Activated CD8-positive, alpha-beta memory T cell treated with anti-CD3 and anti-CD28 coated beads for 36 hours (primary cell): ENCODE measurements around the gene KCNN3. TPM values are rescaled to one million over a fixed set of nuclear protein-coding genes. Genes with fewer than 3 reads are reported as not detected.
"Not testable (repeated sequence)": the region's sequence is repeated elsewhere in the genome, so short reads cannot be mapped to it uniquely, and the experiment has no call there.

Experiments
- CTCF ChIA-PET: fragments of 350-600 bp; sonication (Branson Sonifier 250); formaldehyde crosslinking; loops from one replicate; lab custom pipeline; 2021; ENCODE audit warnings: antibody characterized with exemption; lab: Charles Lee
- POLR2A ChIA-PET: fragments of 350-600 bp; sonication (Branson Sonifier 250); formaldehyde crosslinking; loops from one replicate; lab custom pipeline; 2021; ENCODE audit warnings: antibody characterized with exemption; lab: Charles Lee
- total RNA-seq, 2 experiments: library from RNA; stranded (reverse); gene quantifications; one replicate each; pipeline ENCODE4 v1.2.3, GENCODE V29; 2021

The KCNN3 gene
- under 1 TPM; 0.10 to 0.30 TPM for total RNA-seq

DNA sequence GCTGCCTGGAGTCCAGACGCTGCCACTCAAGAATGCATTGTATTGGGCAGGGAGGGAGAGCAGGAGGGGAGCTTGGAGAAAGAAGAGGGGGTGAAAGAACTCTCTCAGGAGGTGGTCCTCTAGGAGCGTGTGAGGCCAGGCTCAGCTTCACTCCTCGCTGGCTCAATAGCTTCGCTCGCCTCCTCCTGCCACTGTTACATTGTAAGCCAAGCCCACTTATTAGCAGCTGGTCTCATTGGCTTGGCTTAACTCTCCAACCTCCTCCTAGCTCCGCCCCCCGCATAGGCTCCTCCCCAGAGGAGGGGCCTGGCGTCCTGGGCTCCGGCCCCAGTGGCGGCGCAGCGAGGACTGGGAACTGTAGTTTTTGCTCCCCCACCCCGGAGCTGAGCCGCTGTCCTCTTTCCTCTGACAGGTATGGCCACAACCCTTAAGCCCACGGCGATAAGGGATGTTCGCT, at the start of gene KCNN3:
TSS of gene KCNN3 (minus strand) at position 167 of the 457 bp plus-strand sequence. CDS start 317 bp downstream, outside the sequence.
- ChIA-PET CTCF (interaction anchor here (1.0 kb wide), 1 partner anchor 9 kb away, joined by 4 read pairs; no protein-coding TSS in a partner anchor), POLR2A (no interaction called here)

DNA sequence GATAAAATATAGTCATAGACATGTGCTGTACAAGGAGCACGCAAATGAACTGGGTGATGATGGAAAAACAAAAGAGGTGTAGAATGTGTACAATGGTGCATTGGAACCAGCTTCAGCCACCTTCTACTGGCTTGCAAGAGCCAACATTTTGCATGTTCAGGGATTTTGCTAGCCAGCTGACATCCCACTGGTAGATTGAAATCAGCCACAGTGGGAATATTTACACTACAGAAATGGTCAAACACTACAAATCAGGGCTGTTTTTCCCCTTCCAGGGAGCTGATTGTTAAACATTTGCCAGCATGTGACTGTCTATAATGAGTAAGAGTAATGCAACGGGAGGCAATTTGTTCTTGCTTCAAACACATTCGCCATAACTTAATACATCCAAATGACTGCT, 43.2 kb upstream of the KCNN3 start:
- POLR2A ChIA-PET = interaction anchor here (0.6 kb wide), 1 partner anchor 94 kb away, joined by 5 read pairs; no protein-coding TSS in a partner anchor
- CTCF ChIA-PET = no interaction called here

DNA sequence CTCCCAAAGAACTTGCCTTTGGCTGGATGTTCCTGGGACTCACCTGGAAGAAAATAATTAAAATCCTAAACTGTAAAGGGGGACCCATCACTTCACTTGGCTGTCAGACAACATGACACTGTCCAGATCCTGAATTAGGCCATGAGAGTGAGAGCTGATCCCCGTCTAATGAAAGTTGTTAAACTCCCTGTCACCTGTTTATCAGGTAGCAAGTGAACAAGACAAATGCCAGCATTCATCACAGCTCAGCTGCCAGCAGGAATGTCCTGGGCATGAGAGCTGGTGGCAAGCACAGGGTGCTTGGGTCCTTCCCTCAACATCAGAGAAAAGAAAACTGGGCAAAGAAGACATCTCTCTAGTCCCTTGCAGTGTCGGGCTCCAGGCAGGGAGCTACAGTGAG, 42.7 kb upstream of the KCNN3 start:
- CTCF ChIA-PET = interaction anchor here (0.6 to 1.1 kb wide), 2 partner anchors 13 to 34 kb away, joined by 3 to 4 read pairs; no protein-coding TSS in a partner anchor
- POLR2A ChIA-PET = no interaction called here

DNA sequence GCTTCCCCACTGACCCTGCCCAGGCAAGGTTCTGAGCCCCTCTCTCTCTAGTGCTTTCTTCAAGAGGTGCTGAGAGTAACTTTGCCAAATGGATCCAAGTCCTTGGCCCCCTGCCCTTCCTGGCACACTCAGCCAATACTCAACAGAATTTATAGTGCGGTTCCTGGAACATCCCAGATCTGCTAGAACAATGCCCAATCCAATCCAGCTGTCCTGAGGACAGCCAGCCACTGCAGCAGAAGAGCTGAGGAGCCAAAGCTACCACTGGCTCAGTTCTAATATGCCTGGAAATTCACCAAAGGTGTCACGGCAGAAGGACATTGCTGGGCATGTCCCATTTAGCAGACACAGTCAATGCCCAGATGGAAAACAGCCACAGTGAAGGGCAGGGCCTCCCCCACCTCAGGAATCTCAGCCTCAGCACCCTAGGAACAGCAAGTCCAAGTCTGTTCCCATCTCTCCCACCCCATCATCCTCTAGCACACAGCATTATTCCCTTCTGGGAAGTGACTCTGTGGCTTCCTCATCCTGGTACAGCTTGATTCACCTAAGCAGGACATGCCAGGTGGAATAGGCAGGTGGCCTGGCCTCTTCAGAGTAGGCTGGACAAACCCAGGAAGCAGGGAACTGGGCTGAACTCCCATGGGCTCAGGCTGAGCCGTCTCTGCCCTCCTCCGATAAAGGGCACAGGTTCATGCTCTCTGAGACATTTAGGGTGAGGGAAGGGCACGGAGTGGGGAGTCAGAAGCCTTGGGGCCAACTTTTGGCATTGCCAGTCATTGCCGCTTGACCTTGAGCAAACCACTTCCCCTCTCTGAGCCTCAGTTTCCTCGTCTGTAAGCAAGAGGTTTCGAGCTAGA, 41.8 kb upstream of the KCNN3 start:
- POLR2A ChIA-PET = no interaction called here
- CTCF ChIA-PET = interaction anchor here (0.6 to 1.1 kb wide), 2 partner anchors 13 to 33 kb away, joined by 3 to 4 read pairs; no protein-coding TSS in a partner anchor

DNA sequence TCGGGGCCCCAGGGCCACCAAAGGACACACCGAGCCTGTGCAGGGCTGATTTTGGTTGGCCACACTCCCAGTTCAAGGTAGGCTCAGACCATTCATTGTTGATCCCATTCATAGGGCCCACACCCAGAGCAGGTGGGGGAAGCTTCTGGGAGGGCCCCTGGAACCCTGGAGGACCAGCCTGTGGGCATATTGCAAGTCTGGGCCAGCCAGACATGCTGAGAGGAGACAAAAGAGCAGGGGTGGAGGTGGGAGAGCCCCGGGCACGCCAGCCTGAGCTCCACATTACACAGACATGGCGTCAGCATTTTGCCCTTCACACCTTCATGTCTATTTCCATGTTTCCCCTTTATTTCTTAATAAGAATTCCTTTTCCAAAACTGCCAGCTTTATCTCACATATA, 40.8 kb upstream of the KCNN3 start:
- CTCF ChIA-PET = interaction anchor here (0.6 kb wide), 1 partner anchor 24 kb away, joined by 5 read pairs; no protein-coding TSS in a partner anchor
- POLR2A ChIA-PET = no interaction called here

DNA sequence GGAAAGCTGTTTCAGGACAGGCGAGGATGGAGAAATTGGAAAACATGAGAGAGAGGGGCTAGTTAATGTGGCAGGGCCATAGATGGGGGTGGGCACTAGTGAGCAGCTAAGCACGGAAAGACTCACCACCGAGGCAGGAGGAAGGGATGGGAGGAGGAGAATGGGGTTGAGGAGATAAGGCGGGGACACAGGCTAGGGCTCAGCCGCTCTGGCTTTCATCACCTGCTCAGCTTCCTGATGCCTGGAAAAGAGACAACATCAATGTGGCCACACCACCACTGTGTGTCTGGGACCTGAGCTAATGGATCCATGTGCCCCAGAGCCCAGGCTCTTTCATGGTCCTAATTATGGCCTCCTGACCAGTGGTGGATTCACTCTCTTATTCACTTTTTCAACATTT, 38.9 kb upstream of the KCNN3 start:
- POLR2A ChIA-PET = no interaction called here

DNA sequence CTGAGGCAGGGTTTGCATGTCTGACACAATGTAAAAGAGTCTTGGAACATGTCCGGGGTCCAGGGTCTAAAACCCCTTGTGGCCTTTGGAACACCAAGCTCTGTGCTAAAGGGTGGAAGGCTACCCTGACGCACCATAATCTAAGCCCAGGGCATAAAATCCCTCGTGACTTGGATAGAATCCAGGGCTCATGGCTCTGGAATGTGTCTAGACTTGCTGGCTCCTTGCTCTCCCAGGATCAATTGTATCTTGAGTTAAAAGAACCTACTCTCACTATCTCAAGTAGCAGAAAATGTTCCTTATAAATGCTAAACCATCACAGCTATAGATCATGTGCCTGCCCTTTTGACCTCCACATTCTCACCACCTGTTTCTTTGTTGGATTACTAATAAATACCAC, 38.0 kb upstream of the KCNN3 start:
- CTCF ChIA-PET, POLR2A ChIA-PET: not testable (repeated sequence)

More for the DNA sequence above, 38.9 kb upstream of the KCNN3 start:
- CTCF ChIA-PET = no interaction called here

DNA sequence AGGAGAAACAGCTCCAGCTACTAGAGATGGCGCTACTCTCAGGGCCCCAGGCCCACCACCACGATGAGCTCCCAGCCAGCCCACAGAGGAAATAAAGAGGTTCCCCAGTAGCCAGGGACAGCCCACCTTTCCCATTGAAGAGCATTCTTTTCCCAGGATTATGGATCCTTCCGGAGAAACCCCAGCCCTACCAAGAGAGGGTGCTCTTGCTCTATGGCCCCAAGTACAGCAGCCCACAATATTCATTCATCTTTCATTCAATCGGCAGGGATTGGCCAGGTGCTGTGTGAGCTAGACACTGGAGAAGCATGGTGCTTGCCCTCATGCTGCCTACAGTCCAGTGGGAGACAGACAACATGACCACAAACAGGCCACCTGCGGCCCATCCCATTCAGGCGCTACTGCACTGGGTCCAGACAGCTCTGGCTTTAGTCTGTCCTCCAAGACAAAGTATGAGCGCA, 36.6 kb upstream of the KCNN3 start:
- POLR2A ChIA-PET = no interaction called here
- CTCF ChIA-PET = interaction anchor here (0.8 to 1.5 kb wide), 3 partner anchors 31 to 180 kb away, joined by 3 to 5 read pairs (median 3); no protein-coding TSS in a partner anchor

DNA sequence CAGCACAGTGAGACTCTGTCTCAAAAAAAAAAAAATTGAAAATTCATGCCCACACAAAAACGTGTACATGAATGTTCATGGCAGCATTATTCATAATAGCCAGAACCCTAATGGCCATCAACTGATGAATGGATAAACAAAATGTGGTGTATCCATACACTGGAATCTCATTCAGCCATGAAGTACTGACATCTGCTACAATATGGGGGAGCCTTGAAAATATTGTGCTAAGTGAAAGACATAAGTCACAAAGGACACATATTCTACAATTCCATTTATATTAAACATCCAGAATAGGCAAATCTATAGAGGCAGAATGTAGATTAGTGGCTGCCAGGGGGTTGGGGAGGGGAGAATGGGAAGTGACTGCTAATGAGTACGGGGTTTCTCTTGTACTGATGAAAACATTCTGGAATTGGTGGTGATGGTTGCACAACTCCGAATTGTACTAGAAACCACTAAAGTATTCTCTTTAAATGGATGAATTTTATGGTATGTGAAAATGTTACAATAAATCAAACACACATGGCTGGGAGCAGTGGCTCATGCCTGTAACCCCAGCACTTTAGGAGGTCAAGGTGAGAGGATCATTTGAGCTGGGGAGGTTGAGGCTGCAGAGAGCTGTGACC, 33.0 kb upstream of the KCNN3 start:
- ChIA-PET POLR2A (no interaction called here), CTCF (no interaction called here)

DNA sequence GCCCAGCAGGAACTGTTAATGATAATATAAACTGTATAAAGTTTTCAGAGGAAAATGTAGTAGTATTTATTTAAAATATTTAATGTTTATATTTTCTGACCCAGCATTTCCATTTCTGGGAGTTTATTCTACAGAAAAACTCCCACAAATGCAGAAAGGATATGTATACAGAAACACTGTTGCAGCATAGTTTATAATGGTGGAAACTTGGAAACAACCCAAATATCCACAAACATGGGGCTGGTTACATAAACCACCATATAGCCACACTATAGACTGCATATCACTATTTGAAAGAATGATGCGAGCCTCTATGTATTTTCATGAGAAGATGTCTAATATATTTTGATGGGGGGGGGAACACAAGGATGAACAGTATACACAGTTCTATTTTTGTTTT, 31.5 kb upstream of the KCNN3 start:
- ChIA-PET CTCF (interaction anchor here (0.6 kb wide), 1 partner anchor 1165 kb away, joined by 3 read pairs; no protein-coding TSS in a partner anchor), POLR2A (no interaction called here)

DNA sequence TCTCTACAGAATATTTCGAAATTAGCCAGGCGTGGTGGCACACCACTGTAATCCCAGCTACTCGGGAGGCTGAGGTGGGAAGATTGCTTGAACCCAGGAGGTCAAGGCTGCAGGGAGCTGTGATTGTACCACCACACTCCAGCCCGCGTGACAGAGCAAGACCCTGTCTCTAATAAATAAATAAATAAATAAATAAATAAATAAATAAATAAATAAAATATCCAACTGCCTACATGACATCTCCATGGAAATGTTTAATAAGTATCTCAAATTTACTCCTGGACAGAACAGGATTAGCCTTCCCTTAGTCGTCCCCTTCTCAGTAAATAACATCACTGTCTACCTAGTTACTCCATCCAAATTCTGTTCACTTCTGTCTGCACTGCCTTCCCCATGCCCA, 29.0 kb upstream of the KCNN3 start:
- ChIA-PET POLR2A (no interaction called here), CTCF (interaction anchor here (0.6 kb wide), 1 partner anchor 230 kb away, joined by 6 read pairs; no protein-coding TSS in a partner anchor)

DNA sequence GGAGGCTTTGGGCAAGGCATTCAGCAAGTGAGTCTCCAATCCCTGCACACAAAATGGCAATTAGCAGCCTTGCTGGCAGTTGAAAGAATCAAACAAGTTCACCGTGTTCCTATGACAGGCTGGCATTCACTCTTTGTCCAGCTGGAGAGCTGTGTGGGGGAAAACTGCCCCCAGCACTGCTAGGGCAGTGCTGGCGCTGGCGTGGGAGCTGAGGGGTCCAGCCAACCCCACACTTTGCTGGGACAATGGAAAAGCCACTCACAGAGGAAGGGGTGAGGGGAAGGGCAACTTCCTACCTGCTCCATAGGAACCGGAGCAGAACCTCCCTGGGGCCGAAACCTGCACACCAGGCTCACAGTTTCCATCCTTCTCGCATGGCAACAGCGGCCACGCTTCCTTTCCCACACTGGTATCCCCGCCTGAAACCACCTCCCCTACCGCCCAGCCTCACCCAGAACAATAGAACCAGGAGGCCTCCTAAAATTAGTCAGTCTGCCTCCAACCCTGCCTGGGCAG, 26.7 kb upstream of the KCNN3 start:
- CTCF ChIA-PET = interaction anchor here (0.8 kb wide), 1 partner anchor 19 kb away, joined by 3 read pairs; no protein-coding TSS in a partner anchor

DNA sequence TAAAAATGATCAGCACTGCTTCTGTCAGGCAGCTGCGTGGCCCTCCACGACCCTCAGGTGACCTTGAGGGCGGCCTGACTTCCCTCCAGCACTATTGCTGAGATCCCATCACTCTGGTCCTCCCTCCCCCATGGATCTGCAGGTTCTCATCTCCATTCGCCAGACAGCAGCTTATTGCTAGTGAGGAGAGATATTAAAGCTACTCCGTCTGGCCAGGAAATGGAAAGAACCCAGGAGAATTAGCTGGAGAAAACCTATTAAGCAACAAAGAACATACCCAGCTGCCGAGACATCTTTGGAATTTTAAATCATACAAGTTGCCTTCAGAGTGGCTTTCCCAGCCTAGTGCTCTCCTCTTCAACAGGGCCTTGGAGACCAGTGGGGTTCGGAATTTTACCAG, 25.7 kb upstream of the KCNN3 start:
- CTCF ChIA-PET = no interaction called here
- POLR2A ChIA-PET = no interaction called here

More for the DNA sequence above, 26.7 kb upstream of the KCNN3 start:
- POLR2A ChIA-PET = no interaction called here

DNA sequence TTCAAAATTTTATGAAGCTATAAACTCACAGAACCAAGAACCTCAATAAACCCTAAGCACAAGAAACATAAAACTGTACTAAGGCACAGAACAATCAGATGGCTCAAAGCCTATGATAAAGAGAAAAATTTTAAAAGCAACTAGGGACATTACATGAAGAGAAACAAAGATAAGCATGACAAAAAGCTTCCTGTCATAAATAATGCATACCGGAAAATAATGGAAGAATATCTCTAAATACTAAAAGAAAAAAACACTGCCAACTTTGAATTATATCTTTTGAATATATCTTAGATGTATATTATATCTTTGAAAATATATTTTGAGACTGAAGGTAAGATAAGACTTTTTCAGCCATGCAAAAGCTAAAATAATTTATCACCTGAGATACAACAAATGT, 21.4 kb upstream of the KCNN3 start:
- POLR2A ChIA-PET = interaction anchor here (0.5 kb wide), 1 partner anchor 23 kb away, joined by 4 read pairs; no protein-coding TSS in a partner anchor
- CTCF ChIA-PET = interaction anchor here (0.6 to 2.0 kb wide), 2 partner anchors 13 to 1118 kb away, joined by 3 to 7 read pairs; no protein-coding TSS in a partner anchor

DNA sequence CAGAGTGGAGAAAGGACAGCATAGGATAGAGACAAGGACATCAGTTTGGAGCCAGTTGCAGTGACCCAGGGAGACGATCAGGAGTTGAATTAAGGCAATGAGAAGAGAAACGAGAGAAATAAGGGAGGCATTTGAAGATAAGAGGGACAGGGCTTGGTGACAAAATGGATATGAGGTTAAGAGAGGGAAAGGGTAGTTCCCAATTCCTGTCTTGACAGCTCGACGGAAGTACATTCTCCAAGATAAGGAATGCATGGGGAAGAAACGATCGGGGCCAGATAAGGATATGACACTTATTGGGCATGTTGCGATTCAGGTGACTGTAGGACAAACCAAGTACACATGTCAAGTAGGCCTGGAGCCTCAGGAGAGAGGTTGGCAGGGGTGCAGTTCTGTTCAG, 18.7 kb upstream of the KCNN3 start:
- POLR2A ChIA-PET = no interaction called here

DNA sequence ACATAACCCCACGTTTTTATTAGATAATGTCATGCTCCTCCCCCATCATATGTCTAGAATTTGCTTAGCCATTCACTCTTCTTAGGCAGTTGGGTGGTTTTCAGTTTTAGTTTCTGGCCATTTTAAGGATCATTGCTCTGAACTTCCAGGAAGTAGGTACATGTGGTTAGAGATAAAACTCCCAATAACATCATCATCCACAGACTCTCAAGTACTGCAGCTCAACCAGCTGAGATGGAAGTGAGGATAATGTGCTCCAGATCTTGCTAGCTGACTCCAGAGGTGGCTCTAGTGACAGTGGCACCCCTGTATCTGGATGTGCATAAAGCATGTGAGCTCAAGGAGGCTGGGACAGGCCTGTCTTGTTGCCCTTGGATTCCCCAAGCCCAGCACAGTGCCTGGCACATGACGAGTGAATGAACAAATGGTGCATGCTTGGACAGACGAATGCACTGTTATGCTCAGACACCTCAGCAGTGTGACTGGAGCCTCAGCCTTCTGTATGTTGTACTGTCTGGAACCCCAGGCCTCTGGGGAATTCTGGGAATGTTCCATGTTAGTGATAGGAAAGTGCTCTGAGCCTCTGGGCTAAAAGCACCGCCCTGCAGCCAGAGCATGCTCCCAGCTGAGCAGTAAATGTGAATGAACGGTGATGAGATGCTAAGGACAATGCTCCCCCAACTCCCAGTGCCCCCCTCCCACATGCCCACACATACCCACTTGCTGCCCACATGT, 16.4 kb upstream of the KCNN3 start:
- CTCF ChIA-PET = interaction anchor here (1.7 kb wide), 1 partner anchor 8 kb away, joined by 5 read pairs; no protein-coding TSS in a partner anchor
- POLR2A ChIA-PET = no interaction called here

More for the DNA sequence above, 18.7 kb upstream of the KCNN3 start:
- CTCF ChIA-PET = no interaction called here

DNA sequence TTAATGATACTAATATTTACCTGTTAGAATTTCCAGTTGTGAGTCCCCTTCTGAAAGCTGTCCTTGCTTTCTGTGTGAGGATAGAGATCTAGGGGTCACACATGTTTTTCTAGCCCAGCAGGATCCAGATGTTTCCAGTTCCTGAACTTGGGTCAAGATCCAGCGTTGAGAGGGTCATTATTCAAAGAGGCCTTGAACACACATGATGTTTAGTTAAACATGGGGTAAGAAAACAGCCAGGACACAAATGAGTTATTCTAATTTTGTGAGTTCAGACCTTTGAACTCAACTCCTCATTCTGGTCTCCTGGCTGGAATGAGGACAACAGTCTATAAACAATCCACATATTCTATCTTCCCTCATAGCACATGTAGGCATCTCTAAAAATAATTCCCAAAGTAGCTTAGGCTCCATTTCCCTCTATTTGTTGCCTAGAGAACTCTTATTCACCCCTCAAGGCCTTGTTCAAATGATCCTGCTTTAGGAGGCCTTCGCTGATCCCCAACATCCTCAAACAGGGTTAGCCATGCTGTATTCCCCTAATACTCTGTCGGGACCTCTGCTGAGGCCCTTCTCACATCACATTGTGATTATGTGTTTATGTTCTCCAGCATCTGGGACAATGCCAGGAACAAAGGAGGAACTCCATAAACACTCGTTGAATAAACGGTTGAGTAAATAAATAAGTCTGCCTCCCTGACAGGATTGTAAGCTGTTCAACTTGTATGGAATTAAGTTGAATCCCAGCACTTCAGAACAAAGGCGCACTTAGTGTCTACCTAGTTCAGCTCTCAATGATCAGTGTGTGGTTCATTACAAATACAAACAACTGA, 15.0 kb upstream of the KCNN3 start:
- ChIA-PET POLR2A (no interaction called here), CTCF (interaction anchor here (0.6 to 0.7 kb wide), 2 partner anchors 27 to 238 kb away, joined by 3 read pairs; no protein-coding TSS in a partner anchor)
